Measurements from ENCODE around the gene NT5C. TPM values are rescaled to one million over a fixed set of nuclear protein-coding genes. Genes with fewer than 3 reads are reported as not detected.

Gene NT5C
- 40.4 TPM for total RNA-seq (ENCODE audit: unreplicated experiment)
- long read RNA-seq, transcript NT5C-214 (2 exons, 503 nt): minor isoform, 6 of 67 reads
- long read RNA-seq, transcript NT5C-201 (5 exons, 954 nt): major isoform, 21 of 67 reads
- long read RNA-seq, partial matches to known transcripts: 3 of 67 reads
- long read RNA-seq, other reads (novel, unspliced or antisense): 17 of 67 reads

DNA sequence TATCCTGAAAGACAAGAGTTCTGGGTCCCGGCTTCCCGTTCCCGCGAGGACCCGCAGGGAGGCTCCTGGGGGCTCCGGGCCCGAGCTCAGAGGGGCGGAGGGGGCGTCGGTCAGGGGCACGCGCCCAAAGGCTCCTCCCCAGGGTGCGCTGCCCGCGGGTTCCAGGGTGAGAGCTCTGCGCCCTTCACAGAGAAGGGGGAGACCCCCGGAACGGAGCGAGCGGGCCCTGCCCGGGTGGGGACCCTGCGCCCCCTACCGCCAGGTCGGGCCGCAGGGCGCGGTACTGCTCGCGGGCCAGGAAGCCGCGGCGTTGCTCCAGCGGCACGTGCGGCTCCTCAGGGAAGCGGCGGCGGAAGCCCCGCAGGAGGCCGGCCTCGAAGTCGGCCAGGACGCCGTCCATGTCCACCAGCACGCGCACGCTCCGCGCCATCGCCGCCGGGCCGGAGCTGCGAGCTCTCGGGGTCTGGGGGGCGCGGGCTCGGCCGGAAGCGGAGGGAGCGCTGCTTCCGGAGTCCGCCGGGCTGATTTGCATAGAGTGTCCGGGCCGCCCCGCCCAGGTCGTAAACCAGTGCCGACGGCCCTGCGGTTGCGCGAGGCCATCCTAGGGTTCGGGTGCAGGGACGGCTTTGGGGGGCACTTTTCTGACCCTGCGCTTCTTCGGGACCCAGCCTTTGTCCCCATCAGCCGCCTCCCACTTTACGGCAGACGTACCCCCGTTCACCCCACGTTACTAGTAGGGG lies at the start of gene NT5C:
Gene NT5C (minus strand): TSS at position 465 of the 740 bp plus-strand sequence. CDS start 35 bp downstream, at position 430.
- TF ChIP-seq, protein P1, sequence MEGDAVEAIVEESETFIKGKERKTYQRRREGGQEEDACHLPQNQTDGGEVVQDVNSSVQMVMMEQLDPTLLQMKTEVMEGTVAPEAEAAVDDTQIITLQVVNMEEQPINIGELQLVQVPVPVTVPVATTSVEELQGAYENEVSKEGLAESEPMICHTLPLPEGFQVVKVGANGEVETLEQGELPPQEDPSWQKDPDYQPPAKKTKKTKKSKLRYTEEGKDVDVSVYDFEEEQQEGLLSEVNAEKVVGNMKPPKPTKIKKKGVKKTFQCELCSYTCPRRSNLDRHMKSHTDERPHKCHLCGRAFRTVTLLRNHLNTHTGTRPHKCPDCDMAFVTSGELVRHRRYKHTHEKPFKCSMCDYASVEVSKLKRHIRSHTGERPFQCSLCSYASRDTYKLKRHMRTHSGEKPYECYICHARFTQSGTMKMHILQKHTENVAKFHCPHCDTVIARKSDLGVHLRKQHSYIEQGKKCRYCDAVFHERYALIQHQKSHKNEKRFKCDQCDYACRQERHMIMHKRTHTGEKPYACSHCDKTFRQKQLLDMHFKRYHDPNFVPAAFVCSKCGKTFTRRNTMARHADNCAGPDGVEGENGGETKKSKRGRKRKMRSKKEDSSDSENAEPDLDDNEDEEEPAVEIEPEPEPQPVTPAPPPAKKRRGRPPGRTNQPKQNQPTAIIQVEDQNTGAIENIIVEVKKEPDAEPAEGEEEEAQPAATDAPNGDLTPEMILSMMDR (IDR thresholded peaks at IDR 0.05; ENCODE audit: partially characterized antibody, unreplicated experiment): peak; percentile 71
- peak within 1 kb of the TSS; percentile 96 for H3K27ac Mint-ChIP-seq (ENCODE audit: unreplicated experiment)
- peaks cover 11% of the 10 kb centered on the region for H3K4me1 Mint-ChIP-seq (ENCODE audit: low read depth, unreplicated experiment)
- DNase-seq: peak; percentile 90
- H3K36me3 Mint-ChIP-seq (ENCODE audit: unreplicated experiment): no peaks in the 10 kb centered on the region
- H3K9me3 Mint-ChIP-seq (ENCODE audit: unreplicated experiment): peaks cover 16% of the 10 kb centered on the region
- H3K4me3 Mint-ChIP-seq (ENCODE audit: unreplicated experiment): peak within 1 kb of the TSS; percentile 93
- H3K27me3 Mint-ChIP-seq (ENCODE audit: unreplicated experiment): peaks cover 14% of the 10 kb centered on the region

DNA sequence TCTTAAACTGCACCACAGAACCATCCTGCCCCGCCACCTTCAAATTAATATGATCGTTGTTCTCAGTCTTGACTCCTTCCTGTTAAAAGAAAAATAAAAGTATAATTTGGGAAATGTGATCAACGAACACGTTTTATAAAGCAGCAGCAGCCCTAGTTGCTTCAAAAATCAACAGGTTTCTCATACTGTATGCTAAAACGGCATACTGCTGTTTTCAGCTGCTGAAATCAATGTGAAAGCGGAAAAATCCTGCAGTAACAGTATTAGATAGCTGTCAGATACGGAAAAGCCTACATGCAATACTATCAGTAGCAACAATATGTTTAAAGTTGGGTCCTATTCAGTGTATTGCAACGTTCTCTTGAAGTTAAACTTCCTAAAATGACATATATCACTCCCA lies 49.6 kb upstream of the NT5C start:
- Mint-ChIP-seq H3K4me1 (ENCODE audit: low read depth, unreplicated experiment) (peaks cover 12% of the 10 kb centered on the region), H3K36me3 (ENCODE audit: unreplicated experiment) (no peaks in the 10 kb centered on the region), H3K9me3 (ENCODE audit: unreplicated experiment) (peaks cover 16% of the 10 kb centered on the region), H3K27ac (ENCODE audit: unreplicated experiment) (peak overlapping the region; percentile 56), H3K4me3 (ENCODE audit: unreplicated experiment) (peak overlapping the region; percentile 98), H3K27me3 (ENCODE audit: unreplicated experiment) (peaks cover 11% of the 10 kb centered on the region)
- TF ChIP-seq, protein P1 (IDR thresholded peaks at IDR 0.05; ENCODE audit: partially characterized antibody, unreplicated experiment): no peak
- DNase-seq: no peak

DNA sequence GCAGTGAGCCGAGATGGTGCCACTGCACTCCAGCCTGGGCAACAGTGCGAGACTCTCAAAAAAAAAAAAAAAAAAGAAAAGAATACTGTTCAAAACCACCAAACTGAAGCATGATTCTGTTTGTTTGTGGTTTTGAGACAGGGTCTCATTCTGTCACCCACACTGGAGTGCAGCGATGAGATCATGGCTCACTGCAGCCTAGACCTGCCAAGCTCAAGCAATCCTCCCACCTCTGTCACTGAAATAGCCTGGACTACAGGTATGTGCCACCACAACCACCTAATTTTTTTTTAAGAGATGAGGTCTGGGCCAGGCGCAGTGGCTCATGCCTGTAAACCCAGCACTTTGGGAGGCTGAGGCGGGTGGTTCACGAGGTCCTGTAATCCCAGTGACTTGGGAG lies 46.9 kb upstream of the NT5C start:
- Mint-ChIP-seq H3K9me3 (ENCODE audit: unreplicated experiment) (peaks cover 9% of the 10 kb centered on the region), H3K4me3 (ENCODE audit: unreplicated experiment) (no peak overlapping the region), H3K4me1 (ENCODE audit: low read depth, unreplicated experiment) (peaks cover 5% of the 10 kb centered on the region), H3K36me3 (ENCODE audit: unreplicated experiment) (no peaks in the 10 kb centered on the region), H3K27me3 (ENCODE audit: unreplicated experiment) (peaks cover 3% of the 10 kb centered on the region), H3K27ac (ENCODE audit: unreplicated experiment) (no peak overlapping the region)
- TF ChIP-seq, protein P1 (IDR thresholded peaks at IDR 0.05; ENCODE audit: partially characterized antibody, unreplicated experiment): no peak
- no peak for DNase-seq

DNA sequence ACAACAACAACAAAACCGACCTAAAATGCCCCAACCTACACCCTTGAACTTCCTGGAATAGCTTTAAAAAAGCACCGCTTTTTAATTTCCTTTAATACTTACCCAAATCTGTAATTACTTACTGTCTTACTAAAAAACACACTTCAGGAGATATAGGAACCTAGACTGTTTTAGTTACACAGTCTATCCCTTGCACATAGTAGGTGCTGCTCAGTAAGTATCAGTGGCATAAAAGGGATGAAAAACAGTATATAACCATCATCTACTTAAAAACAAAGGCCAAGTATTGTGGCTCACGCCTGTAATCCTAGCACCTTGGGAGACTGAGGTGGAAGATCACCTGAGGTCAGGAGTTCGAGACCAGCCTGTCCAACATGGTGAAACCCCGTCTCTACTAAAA lies 45.1 kb upstream of the NT5C start:
- TF ChIP-seq, protein P1 (IDR thresholded peaks at IDR 0.05; ENCODE audit: partially characterized antibody, unreplicated experiment): no peak
- Mint-ChIP-seq H3K4me1 (ENCODE audit: low read depth, unreplicated experiment) (peaks cover 5% of the 10 kb centered on the region), H3K4me3 (ENCODE audit: unreplicated experiment) (no peak overlapping the region), H3K9me3 (ENCODE audit: unreplicated experiment) (peaks cover 5% of the 10 kb centered on the region), H3K27ac (ENCODE audit: unreplicated experiment) (no peak overlapping the region), H3K36me3 (ENCODE audit: unreplicated experiment) (no peaks in the 10 kb centered on the region), H3K27me3 (ENCODE audit: unreplicated experiment) (peaks cover 2% of the 10 kb centered on the region)
- DNase-seq: no peak

DNA sequence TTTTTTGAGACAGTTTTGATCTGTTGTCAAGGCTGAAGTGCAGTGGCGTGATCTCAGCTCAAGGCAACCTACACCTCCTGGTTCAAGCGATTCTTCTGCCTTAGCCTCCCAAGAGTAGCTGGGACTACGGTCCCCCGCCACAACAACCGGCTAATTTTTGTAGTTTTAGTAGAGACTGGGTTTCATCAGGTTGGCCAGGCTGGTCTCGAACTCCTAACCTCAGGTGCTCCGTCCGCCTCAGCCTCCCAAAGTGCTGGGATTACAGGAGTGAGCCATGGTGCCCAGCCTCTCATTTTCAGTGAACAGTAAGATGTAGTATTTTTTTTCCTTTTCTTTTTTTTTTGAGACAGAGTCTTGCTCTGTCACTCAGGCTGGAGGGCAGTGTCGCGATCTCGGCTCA lies 43.5 kb upstream of the NT5C start:
- TF ChIP-seq, protein P1 (IDR thresholded peaks at IDR 0.05; ENCODE audit: partially characterized antibody, unreplicated experiment): no peak
- Mint-ChIP-seq H3K4me1 (ENCODE audit: low read depth, unreplicated experiment) (no peaks in the 10 kb centered on the region), H3K27me3 (ENCODE audit: unreplicated experiment) (peaks cover 2% of the 10 kb centered on the region), H3K36me3 (ENCODE audit: unreplicated experiment) (no peaks in the 10 kb centered on the region), H3K27ac (ENCODE audit: unreplicated experiment) (no peak overlapping the region), H3K4me3 (ENCODE audit: unreplicated experiment) (no peak overlapping the region), H3K9me3 (ENCODE audit: unreplicated experiment) (peaks cover 2% of the 10 kb centered on the region)
- DNase-seq: no peak
